Thoracic aorta (tissue), 2 donors: ENCODE results near the gene TMEM198. TPM values are rescaled to one million over a fixed set of nuclear protein-coding genes. Genes with fewer than 3 reads are reported as not detected.

Source experiments
- ATAC-seq: fragments of 150-250 bp; one replicate; pipeline ENCODE4 v1.8.0; 2017; ENCODE audit warnings: low read depth; ENCODE audit not compliant: insufficient number of reproducible peaks, low FRiP score
- DNase-seq: peaks from one replicate; pipeline ENCODE4 v3.0.0-alpha.2; 2020; ENCODE audit warnings: low spot score
- H3K27ac ChIP-seq, 2 donors: fragments of 200-600 bp; sonication (generic); 1 replicate in 1 of 2; 2 replicates in 1 of 2; pipeline ENCODE4 v1.5.1; 2016; ENCODE audit warnings: mild to moderate bottlenecking in 2 of 2, moderate library complexity in 2 of 2
- H3K27me3 ChIP-seq: fragments of 200-600 bp; sonication (generic); replicated peaks from 2 replicates; pipeline ENCODE4 v1.6.0; 2016; ENCODE audit warnings: mild to moderate bottlenecking; ENCODE audit not compliant: insufficient read depth
- H3K36me3 ChIP-seq: fragments of 200-600 bp; sonication (generic); one replicate; pipeline ENCODE4 v1.5.1; 2016
- H3K4me1 ChIP-seq, 2 donors: fragments of 200-600 bp; sonication (generic); 1 replicate in 1 of 2; 2 replicates in 1 of 2; pipeline versions ENCODE4 v1.5.1 to v1.6.0; 2016; ENCODE audit warnings: low read depth in 2 of 2, mild to moderate bottlenecking in 1 of 2; ENCODE audit not compliant: control insufficient read depth in 1 of 2
- H3K4me3 ChIP-seq: fragments of 200-600 bp; sonication (generic); 2 replicates; pipeline ENCODE4 v1.5.1; 2016; ENCODE audit warnings: mild to moderate bottlenecking
- H3K9me3 ChIP-seq: fragments of 200-600 bp; sonication (generic); 2 replicates; pipeline ENCODE4 v1.5.1; 2016
- CTCF ChIP-seq: fragments of 200-600 bp; sonication (generic); IDR thresholded peaks from one replicate; pipeline ENCODE4 v1.5.1; 2019; ENCODE audit warnings: antibody characterized with exemption
- total RNA-seq, 2 donors: library from RNA; depleted of rRNA; stranded (reverse); fragments of >200 nt; gene quantifications; one replicate each; pipeline versions ENCODE4 v1.1.0 to v1.2.3, GENCODE V29; 2016

Gene TMEM198
- total RNA-seq, 2 donors from 2014 or later: 1.4 to 3.9 TPM

- Histone ChIP-seq H3K4me1 (peaks cover 0 to 28% of the 10 kb centered on the region in 2 donors), H3K36me3 (no peaks in the 10 kb centered on the region), H3K4me3 (no peak overlapping the region), H3K9me3 (no peaks in the 10 kb centered on the region), H3K27me3 (no peaks in the 10 kb centered on the region), H3K27ac (no peak overlapping the region)
- ATAC-seq (no peak), DNase-seq (no peak)
- TF ChIP-seq CTCF: no peak
Measured at GRCh38 chr2:219526320-219527075, 17.3 kb upstream of the TMEM198 start.

- no peaks in the 10 kb centered on the region for H3K27me3 ChIP-seq
- H3K9me3 ChIP-seq: no peaks in the 10 kb centered on the region
- no peaks in the 10 kb centered on the region for H3K36me3 ChIP-seq
- H3K27ac ChIP-seq: no peak overlapping the region
- peaks cover 0 to 23% of the 10 kb centered on the region in 2 donors for H3K4me1 ChIP-seq
- ATAC-seq (no peak), DNase-seq (no peak)
- no peak for TF ChIP-seq CTCF
- H3K4me3 ChIP-seq: no peak overlapping the region
Measured at GRCh38 chr2:219527076-219527394, 16.8 kb upstream of the TMEM198 start.

GRCh38 chr2:219527472-219527871 lies 16.4 kb upstream of the TMEM198 start:
- Histone ChIP-seq H3K4me1 (peaks cover 0 to 20% of the 10 kb centered on the region in 2 donors), H3K27ac (no peak overlapping the region), H3K27me3 (no peaks in the 10 kb centered on the region), H3K36me3 (no peaks in the 10 kb centered on the region), H3K9me3 (no peaks in the 10 kb centered on the region), H3K4me3 (no peak overlapping the region)
- ATAC-seq (no peak), DNase-seq (no peak)
- no peak for TF ChIP-seq CTCF

- Histone ChIP-seq H3K27ac (no peak overlapping the region), H3K4me3 (peak overlapping the region; percentile 63), H3K4me1 (peaks cover 0 to 9% of the 10 kb centered on the region in 2 donors), H3K27me3 (no peaks in the 10 kb centered on the region), H3K9me3 (no peaks in the 10 kb centered on the region), H3K36me3 (no peaks in the 10 kb centered on the region)
- TF ChIP-seq CTCF: peak; percentile 98
- DNase-seq (no peak), ATAC-seq (peak; percentile 67)
Measured at GRCh38 chr2:219530048-219530963, 13.5 kb upstream of the TMEM198 start.

GRCh38 chr2:219531639-219532377 lies 12.0 kb upstream of the TMEM198 start:
- DNase-seq: no peak
- Histone ChIP-seq H3K9me3 (no peaks in the 10 kb centered on the region), H3K27ac (no peak overlapping the region), H3K27me3 (no peaks in the 10 kb centered on the region), H3K36me3 (no peaks in the 10 kb centered on the region), H3K4me3 (no peak overlapping the region), H3K4me1 (peaks cover 0 to 9% of the 10 kb centered on the region in 2 donors)
- no peak for ATAC-seq
- no peak for TF ChIP-seq CTCF
